Stimulated activated CD8-positive, alpha-beta memory T cell treated with anti-CD3 and anti-CD28 coated beads, Interleukin-7, amount 100 ng/mL, for 48 hours (primary cell): ENCODE results near the gene GID8.

Experiments used
- DNase-seq, 2 donors: peaks; one replicate each; pipeline ENCODE4 v3.0.0-alpha.2; 2020; ENCODE audit warnings: low read depth in 1 of 2; ENCODE audit errors: extremely low read depth in 1 of 2

The GID8 gene

DNA sequence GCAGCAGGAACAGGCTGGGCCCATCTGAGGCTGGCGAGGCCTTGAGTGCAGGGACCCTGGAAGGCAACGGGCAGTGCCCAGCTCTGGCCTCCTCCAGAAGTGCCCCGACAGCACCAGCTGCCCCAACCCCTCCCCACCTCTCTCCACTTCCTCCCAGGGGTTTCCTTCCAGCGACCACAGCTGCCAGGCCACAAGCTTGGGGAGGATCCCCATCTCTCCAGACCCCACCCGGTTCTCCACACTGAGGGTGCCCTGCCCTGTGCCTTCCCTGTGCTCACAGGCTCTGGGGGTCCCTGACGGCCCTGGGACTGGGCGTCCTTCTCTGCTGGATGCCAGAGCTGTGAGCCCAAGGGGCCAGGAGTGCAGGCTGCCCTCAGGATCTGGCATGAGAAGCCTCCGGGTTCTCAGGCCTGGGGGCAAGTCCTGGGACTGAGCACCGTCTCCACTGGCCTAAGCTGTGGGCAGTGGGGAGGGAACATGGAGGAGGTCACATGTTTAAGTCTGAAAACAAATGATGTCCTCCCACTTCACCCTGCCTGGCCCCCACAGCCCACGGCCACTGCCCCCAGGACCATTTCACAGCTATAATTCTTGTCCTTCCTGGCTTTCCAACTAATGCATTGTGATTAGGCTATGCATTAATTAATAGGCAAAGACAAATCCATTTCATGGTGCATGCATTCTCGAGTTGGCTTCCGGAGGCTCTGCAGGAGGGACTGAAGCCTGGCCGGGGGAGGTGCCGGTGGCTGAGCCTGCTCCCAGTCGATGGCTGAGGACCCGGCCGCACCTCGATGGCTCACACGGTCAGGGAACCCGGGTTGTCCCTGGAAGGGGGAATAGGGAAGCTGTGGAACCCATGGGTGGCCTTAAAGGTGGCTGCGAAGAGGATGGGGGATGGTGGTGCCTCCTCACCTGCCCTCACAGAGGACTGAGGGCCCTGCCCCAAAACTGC is 44.5 kb downstream of the GID8 start:
- DNase-seq = no peak

DNA sequence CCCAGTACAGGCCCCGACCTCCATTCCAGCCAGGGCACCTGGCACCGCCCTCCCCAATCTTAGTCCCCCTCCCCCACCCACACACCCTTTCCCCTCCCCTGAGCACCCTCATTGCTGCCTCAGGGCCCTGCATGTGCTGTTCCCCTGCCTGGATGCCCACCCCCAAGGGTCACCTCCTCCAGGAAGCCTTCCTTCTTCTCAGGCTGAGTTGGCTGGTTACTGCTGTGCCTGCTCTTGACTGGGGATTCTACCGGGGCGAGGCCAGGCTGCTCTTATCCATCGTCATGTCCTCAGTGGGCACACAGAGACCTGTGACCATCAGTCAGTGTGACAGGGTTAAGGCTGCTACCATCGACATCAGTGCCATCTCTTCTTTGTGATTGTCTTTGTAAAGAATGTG is 45.3 kb downstream of the GID8 start:
- DNase-seq = no peak

DNA sequence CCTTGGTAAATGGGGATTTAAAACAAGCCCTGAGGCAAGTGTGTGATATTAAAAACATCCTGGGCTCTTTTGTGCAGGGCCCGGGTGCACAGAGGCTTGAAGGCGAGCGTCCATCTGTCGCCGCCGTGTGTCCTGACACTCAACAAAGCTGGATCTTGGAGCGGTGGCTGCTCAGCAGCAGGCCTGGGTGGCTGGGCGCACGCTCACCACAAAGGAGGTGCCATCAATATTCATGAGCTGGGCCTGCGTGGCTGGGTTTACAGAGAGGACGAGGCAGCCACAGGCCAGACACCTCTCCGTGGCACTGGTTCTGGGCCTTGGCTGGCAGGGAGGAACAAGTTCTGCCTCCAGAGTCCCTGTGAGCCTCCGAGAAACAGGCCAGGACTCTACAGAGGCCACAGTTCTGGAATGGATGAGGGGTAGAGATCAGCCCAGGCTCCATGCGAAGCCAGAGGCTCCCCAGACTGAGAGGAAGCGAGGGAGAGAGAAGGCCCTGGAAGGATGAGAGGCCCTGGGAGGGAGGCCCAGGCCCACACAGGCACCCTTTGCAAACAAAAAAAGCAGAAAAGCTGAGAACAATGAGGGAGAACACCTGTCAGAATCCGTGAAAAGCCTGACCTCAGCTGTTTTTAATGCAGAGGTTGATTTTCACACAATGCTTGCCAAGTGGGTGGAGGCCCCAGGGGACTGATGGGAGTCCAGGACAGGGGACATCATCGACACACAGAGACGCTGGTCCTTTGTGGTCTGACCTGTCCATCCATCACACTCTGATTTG is 46.9 kb downstream of the GID8 start:
- DNase-seq = no peak

- no peak for DNase-seq
Measured at GRCh38 chr20:62985444-62985778, 47.5 kb downstream of the GID8 start.

DNA sequence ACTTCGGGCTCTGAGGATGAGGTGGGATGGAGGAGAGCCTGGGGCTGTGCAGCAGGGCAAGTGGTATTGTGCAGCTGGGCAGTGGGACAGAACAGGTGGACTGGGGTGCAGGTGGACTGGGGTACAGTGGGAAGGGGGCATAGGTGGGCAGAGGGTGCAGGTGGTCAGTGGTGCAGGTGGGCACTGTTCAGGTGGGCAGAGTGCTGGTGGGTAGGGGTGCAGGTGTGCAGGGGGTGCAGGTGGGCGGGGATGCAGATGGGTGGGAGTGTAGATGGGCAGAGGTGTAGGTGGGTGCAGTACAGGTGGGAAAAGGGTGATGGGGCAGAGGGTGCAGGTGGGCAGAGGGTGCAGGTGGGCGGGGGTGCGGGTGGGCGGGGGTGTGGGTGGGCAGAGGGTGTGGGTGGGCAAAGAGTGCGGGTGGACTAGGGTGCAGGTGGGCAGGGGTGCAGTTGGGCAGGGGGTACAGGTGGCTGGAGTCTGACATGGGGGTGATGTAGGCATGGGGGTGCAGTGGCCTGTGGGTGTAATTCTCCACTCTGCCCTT is 48.4 kb downstream of the GID8 start:
- no peak for DNase-seq

- DNase-seq = no peak
Measured at GRCh38 chr20:62987114-62987513, 49.2 kb downstream of the GID8 start.

DNA sequence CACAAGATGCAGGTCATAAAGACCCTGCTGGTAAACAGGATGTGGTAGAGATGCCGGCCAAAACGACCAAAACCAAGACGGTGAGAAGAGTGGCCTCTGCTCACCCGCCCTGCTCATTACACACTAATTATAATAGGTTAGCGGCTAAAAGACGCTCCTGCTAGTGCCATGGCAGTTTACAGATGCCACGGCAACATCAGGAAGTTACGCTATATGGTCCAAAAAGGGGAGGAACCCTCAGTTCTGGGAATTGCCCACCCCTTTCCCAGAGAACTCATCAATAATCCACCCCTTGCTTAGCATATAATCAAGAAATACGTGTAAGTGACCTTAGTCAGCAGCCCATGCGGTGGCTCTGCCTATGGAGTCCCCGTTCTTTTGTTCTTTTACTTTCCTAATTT is 51.3 kb downstream of the GID8 start:
- no peak for DNase-seq

DNA sequence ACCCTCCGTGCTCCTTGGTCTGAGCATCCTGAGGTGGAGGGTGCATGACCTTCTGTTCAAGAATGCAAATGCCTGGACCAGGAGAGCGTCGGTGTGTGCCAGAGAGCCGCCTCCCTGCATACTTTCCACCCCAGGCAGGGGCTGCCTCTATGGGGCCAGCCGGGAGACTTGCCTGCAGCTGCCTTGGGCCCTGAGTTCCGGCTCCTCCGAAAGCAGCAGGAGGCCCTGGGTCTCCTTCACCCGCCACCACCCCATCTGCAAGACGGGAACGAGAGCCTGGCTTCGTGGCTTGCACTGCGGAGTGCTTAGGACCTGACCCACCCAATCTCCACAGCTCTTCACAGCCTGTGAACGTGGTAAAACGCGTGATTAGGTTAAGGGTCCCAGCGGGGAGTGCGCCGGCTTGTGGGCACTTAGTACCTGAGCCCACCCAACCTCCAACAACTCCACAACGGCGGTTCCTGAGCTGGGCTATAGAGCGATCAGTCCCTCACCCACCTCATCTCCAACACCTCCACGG is 52.4 kb downstream of the GID8 start:
- no peak for DNase-seq

GRCh38 chr20:62991196-62991807 is 53.4 kb downstream of the GID8 start:
- DNase-seq = no peak

DNA sequence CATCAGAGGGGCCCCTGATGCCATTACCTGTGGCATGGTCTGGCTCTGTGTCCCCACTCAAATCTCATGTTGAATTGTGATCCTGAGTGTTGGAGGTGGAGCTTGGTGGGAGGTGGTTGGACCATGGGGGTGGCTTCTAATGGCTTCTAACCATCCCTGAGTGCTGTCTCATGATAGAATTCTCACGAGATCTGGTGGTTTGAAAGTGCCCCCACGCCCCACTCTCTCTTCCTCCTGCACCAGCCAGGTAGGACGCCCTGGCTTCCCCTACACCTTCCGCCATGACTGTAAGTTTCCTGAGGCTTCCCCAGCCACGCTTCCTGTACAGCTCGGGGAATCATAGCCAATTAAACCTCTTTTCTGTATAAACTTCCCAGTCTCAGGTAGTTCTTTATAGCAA is 53.9 kb downstream of the GID8 start:
- DNase-seq = no peak

- no peak for DNase-seq
Measured at GRCh38 chr20:62993856-62994494, 56.0 kb downstream of the GID8 start.

- DNase-seq = no peak
Measured at GRCh38 chr20:62994869-62995281, 56.9 kb downstream of the GID8 start.

DNA sequence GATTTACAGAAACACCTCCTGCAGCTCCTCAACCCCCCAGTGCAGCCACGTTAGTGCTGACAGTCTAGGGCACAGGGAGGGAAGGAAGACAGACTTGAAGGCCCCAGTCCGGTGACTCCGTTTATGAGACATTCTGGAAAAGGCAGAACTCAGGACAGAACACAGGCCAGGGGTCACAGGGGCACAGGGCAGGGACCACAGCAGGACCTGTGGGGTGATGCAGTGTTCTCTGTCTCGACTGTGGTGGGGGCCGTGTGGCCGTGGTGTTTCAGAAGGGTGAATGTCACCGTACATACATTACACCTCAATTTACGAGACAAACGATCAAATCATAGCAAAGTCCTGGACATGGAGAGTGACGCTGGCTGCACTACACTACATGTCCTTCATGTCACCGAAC is 57.5 kb downstream of the GID8 start:
- DNase-seq = no peak

DNA sequence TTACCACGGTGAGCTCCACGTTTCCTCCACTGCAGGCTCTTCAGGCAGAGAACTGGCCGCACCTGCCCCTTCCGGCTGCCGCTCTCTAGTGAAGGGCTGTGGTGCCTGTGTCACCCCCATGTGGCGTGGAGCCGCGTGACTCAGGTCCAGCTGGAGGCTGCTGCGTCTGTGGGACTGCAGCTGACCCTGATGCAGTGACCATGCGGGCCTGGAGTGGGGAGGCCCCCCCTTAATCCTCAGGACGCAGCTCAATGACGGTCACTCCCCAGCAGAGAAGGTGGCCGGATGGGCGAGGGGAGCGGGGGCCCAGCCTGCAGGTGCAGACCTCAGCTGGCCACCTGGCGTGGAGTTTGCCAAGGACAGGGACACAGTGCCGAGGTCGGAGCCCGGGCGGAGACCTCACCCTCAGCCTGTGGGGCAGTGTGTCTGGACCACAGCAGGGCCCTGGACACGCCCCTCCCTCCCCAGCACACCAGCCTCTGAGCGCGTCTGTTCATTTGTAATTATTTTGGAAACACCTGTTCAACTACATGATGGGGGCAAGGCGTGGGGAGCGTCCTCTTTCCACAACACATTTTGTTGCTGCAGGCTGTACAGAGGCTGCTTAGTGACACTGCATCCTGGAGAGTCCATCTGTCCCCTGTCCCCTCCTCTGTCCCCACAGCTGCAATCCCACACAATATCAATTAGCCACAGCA is 58.1 kb downstream of the GID8 start:
- DNase-seq = no peak

GRCh38 chr20:62996596-62996982 is 58.6 kb downstream of the GID8 start:
- no peak for DNase-seq

- no peak for DNase-seq
Measured at GRCh38 chr20:62997417-62998035, 59.6 kb downstream of the GID8 start.
